Dendritic cell treated with granulocyte-macrophage colony-stimulating factor and Interleukin-4, amounts not matched to agents 40 ng/mL and 50 ng/mL, for 4 days (primary cell): ENCODE data around the gene ATG9A.

ENCODE experiments used
- H3K27ac Mint-ChIP-seq: one replicate; pipeline ENCODE4 v1.8.0; 2022; ENCODE audit warnings: mild to moderate bottlenecking, mixed read lengths
- H3K27me3 Mint-ChIP-seq: one replicate; pipeline ENCODE4 v1.8.0; 2022; ENCODE audit warnings: mild to moderate bottlenecking, mixed read lengths
- H3K36me3 Mint-ChIP-seq: one replicate; pipeline ENCODE4 v1.8.0; 2022; ENCODE audit warnings: low read depth, mixed read lengths
- H3K4me1 Mint-ChIP-seq: one replicate; pipeline ENCODE4 v1.8.0; 2022; ENCODE audit warnings: low read depth, mixed read lengths
- H3K4me3 Mint-ChIP-seq: one replicate; pipeline ENCODE4 v1.8.0; 2022; ENCODE audit warnings: mild to moderate bottlenecking, moderate library complexity, mixed read lengths
- H3K9me3 Mint-ChIP-seq: one replicate; pipeline ENCODE4 v1.8.0; 2022; ENCODE audit warnings: mixed read lengths
- intact Hi-C: fragments of 100-400 bp; cut with micrococcal nuclease; formaldehyde crosslinking; loops from one replicate; pipeline ENCODE4 v1.15.0; 2022

ATG9A gene

GRCh38 chr2:219198974-219199373 lies 30.5 kb downstream of the ATG9A start:
- no peaks in the 10 kb centered on the region for H3K36me3 Mint-ChIP-seq
- peaks cover 20% of the 10 kb centered on the region for H3K27me3 Mint-ChIP-seq
- intact Hi-C loops = no loop called here
- H3K27ac Mint-ChIP-seq = no peak overlapping the region
- H3K4me1 Mint-ChIP-seq = no peaks in the 10 kb centered on the region
- no peaks in the 10 kb centered on the region for H3K9me3 Mint-ChIP-seq
- H3K4me3 Mint-ChIP-seq = no peak overlapping the region

GRCh38 chr2:219197388-219197787 lies 32.0 kb downstream of the ATG9A start:
- Mint-ChIP-seq H3K27ac (no peak overlapping the region), H3K36me3 (no peaks in the 10 kb centered on the region), H3K4me3 (no peak overlapping the region), H3K27me3 (peaks cover 20% of the 10 kb centered on the region), H3K4me1 (no peaks in the 10 kb centered on the region), H3K9me3 (no peaks in the 10 kb centered on the region)
- intact Hi-C loops = no loop called here

- H3K4me3 Mint-ChIP-seq = no peak overlapping the region
- intact Hi-C loops = no loop called here
- H3K36me3 Mint-ChIP-seq = peaks cover 54% of the 10 kb centered on the region
- no peaks in the 10 kb centered on the region for H3K9me3 Mint-ChIP-seq
- H3K27ac Mint-ChIP-seq = no peak overlapping the region
- H3K4me1 Mint-ChIP-seq = peaks cover 24% of the 10 kb centered on the region
- no peaks in the 10 kb centered on the region for H3K27me3 Mint-ChIP-seq
Measured at GRCh38 chr2:219186754-219187456, 42.5 kb downstream of the ATG9A start.

- no peaks in the 10 kb centered on the region for H3K27me3 Mint-ChIP-seq
- peaks cover 52% of the 10 kb centered on the region for H3K4me1 Mint-ChIP-seq
- no peak overlapping the region for H3K4me3 Mint-ChIP-seq
- peaks cover 82% of the 10 kb centered on the region for H3K36me3 Mint-ChIP-seq
- no peak overlapping the region for H3K27ac Mint-ChIP-seq
- intact Hi-C loops = no loop called here
- H3K9me3 Mint-ChIP-seq = no peaks in the 10 kb centered on the region
Measured at GRCh38 chr2:219184121-219184520, 45.3 kb downstream of the ATG9A start.

- H3K4me1 Mint-ChIP-seq = peaks cover 58% of the 10 kb centered on the region
Measured at GRCh38 chr2:219183151-219183772, 46.2 kb downstream of the ATG9A start.

GRCh38 chr2:219182331-219183150 lies 46.9 kb downstream of the ATG9A start:
- Mint-ChIP-seq H3K27me3 (no peaks in the 10 kb centered on the region), H3K4me1 (peaks cover 60% of the 10 kb centered on the region), H3K9me3 (no peaks in the 10 kb centered on the region), H3K4me3 (peak overlapping the region; percentile 28), H3K36me3 (peaks cover 94% of the 10 kb centered on the region), H3K27ac (peak overlapping the region; percentile 71)
- intact Hi-C loops = no loop called here

More at GRCh38 chr2:219183151-219183772, 46.2 kb downstream of the ATG9A start:
- intact Hi-C loops = no loop called here
- no peaks in the 10 kb centered on the region for H3K9me3 Mint-ChIP-seq
- peaks cover 90% of the 10 kb centered on the region for H3K36me3 Mint-ChIP-seq
- peak overlapping the region; percentile 28 for H3K4me3 Mint-ChIP-seq
- H3K27me3 Mint-ChIP-seq = no peaks in the 10 kb centered on the region
- peak overlapping the region; percentile 71 for H3K27ac Mint-ChIP-seq

GRCh38 chr2:219181531-219181930 lies 47.9 kb downstream of the ATG9A start:
- Mint-ChIP-seq H3K27me3 (no peaks in the 10 kb centered on the region), H3K4me1 (peaks cover 61% of the 10 kb centered on the region), H3K4me3 (no peak overlapping the region), H3K9me3 (no peaks in the 10 kb centered on the region), H3K27ac (peak overlapping the region; percentile 71), H3K36me3 (peaks cover 93% of the 10 kb centered on the region)
- intact Hi-C loops = no loop called here

- H3K36me3 Mint-ChIP-seq = peaks cover 92% of the 10 kb centered on the region
Measured at GRCh38 chr2:219180961-219181360, 48.5 kb downstream of the ATG9A start.

GRCh38 chr2:219179601-219180465 lies 49.6 kb downstream of the ATG9A start:
- peaks cover 73% of the 10 kb centered on the region for H3K4me1 Mint-ChIP-seq
- no peak overlapping the region for H3K27ac Mint-ChIP-seq
- H3K27me3 Mint-ChIP-seq = no peaks in the 10 kb centered on the region
- H3K36me3 Mint-ChIP-seq = peaks cover 92% of the 10 kb centered on the region
- H3K4me3 Mint-ChIP-seq = peak overlapping the region; percentile 88
- intact Hi-C loops = loop anchor here (10.0 kb wide), 1 partner anchor 205 kb away; the partner anchor contains the start of gene DNPEP
- H3K9me3 Mint-ChIP-seq = no peaks in the 10 kb centered on the region

More at GRCh38 chr2:219180961-219181360, 48.5 kb downstream of the ATG9A start:
- no peak overlapping the region for H3K4me3 Mint-ChIP-seq
- intact Hi-C loops = no loop called here
- H3K27ac Mint-ChIP-seq = peak overlapping the region; percentile 71
- H3K4me1 Mint-ChIP-seq = peaks cover 62% of the 10 kb centered on the region
- H3K9me3 Mint-ChIP-seq = no peaks in the 10 kb centered on the region
- no peaks in the 10 kb centered on the region for H3K27me3 Mint-ChIP-seq

- Mint-ChIP-seq H3K36me3 (peaks cover 92% of the 10 kb centered on the region), H3K27ac (peak overlapping the region; percentile 99), H3K27me3 (no peaks in the 10 kb centered on the region), H3K4me3 (peak overlapping the region; percentile 88), H3K4me1 (peaks cover 85% of the 10 kb centered on the region), H3K9me3 (no peaks in the 10 kb centered on the region)
- intact Hi-C loops = loop anchor here (10.0 kb wide), 1 partner anchor 206 kb away; the partner anchor contains the start of gene DNPEP
Measured at GRCh38 chr2:219178377-219179175, 50.9 kb downstream of the ATG9A start.

GRCh38 chr2:219177552-219178376 lies 51.7 kb downstream of the ATG9A start, which contains the start of gene RETREG2:
Gene RETREG2, plus strand, starts transcription at chr2:219178275. Its CDS starts 78 bp downstream, at chr2:219178353.
- Mint-ChIP-seq H3K27me3 (no peaks in the 10 kb centered on the region), H3K4me3 (peak within 1 kb of the TSS; percentile 88), H3K36me3 (peaks cover 92% of the 10 kb centered on the region), H3K27ac (peak within 1 kb of the TSS; percentile 99), H3K4me1 (peaks cover 84% of the 10 kb centered on the region), H3K9me3 (no peaks in the 10 kb centered on the region)
- intact Hi-C loops = loop anchor here (1.0 to 10.0 kb wide), 3 partner anchors 29 to 207 kb away; partner anchors contain the start of genes DNAJB2, DNPEP and ZFAND2B
